HEK293T (cell line): Measurements from ENCODE around the gene SEMA7A.

Experiments
- CTCF ChIA-PET: fragments of 350-600 bp; formaldehyde crosslinking; extraction: SDS; loops from one replicate; lab custom pipeline; 2021; ENCODE audit warnings: antibody characterized with exemption, inconsistent platforms; lab: Yijun Ruan, JAX
- POLR2A ChIA-PET: fragments of 350-600 bp; formaldehyde crosslinking; extraction: SDS; loops from one replicate; lab custom pipeline; 2020; ENCODE audit warnings: antibody characterized with exemption, inconsistent platforms; lab: Yijun Ruan, JAX
- DNase-seq: peaks from one replicate; pipeline ENCODE4 v3.0.0; 2012; ENCODE audit warnings: mixed read lengths; ENCODE audit errors: extremely low spot score
- ARNT ChIP-seq: fragments of 450-650 bp; IDR thresholded peaks from 2 replicates; pipeline ENCODE4 v1.6.1; 2017; ENCODE audit warnings: mild to moderate bottlenecking
- BHLHE40 ChIP-seq: fragments of 450-650 bp; IDR thresholded peaks from 2 replicates; pipeline ENCODE4 v1.6.1; 2016; ENCODE audit warnings: mild to moderate bottlenecking, moderate library complexity, borderline replicate concordance
- CTBP1 ChIP-seq: fragments of 450-650 bp; IDR thresholded peaks from 2 replicates; pipeline ENCODE4 v1.6.1; 2016; ENCODE audit warnings: borderline replicate concordance
- ELF4 ChIP-seq: fragments of 450-650 bp; IDR thresholded peaks from 2 replicates; pipeline ENCODE4 v1.6.1; 2017; ENCODE audit warnings: antibody characterized with exemption
- FOXA1 ChIP-seq: fragments of 450-650 bp; IDR thresholded peaks from 2 replicates; pipeline ENCODE4 v1.6.1; 2016; ENCODE audit warnings: mild to moderate bottlenecking
- FOXK2 ChIP-seq: fragments of 450-650 bp; IDR thresholded peaks from 2 replicates; pipeline ENCODE4 v1.6.1; 2016; ENCODE audit warnings: mild to moderate bottlenecking
- FOXM1 ChIP-seq: fragments of 450-650 bp; IDR thresholded peaks from 2 replicates; pipeline ENCODE4 v1.6.1; 2017; ENCODE audit warnings: mild to moderate bottlenecking, borderline replicate concordance
- HDGF ChIP-seq: fragments of 450-650 bp; IDR thresholded peaks from 2 replicates; pipeline ENCODE4 v1.6.1; 2017; ENCODE audit warnings: antibody characterized with exemption, borderline replicate concordance
- L3MBTL2 ChIP-seq: fragments of 450-650 bp; conservative IDR thresholded peaks from 2 replicates; pipeline ENCODE4 v1.6.1; 2016; ENCODE audit warnings: mild to moderate bottlenecking
- LEF1 ChIP-seq: fragments of 450-650 bp; IDR thresholded peaks from 2 replicates; pipeline ENCODE4 v1.6.1; 2017; ENCODE audit warnings: mild to moderate bottlenecking, borderline replicate concordance
- NFRKB ChIP-seq: fragments of 450-650 bp; IDR thresholded peaks from 2 replicates; pipeline ENCODE4 v1.6.1; 2016; ENCODE audit warnings: mild to moderate bottlenecking, moderate library complexity
- SP1 ChIP-seq: fragments of 450-650 bp; IDR thresholded peaks from 2 replicates; pipeline ENCODE4 v1.6.1; 2017
- SUZ12 ChIP-seq: fragments of 450-650 bp; IDR thresholded peaks from 2 replicates; pipeline ENCODE4 v1.6.1; 2016; ENCODE audit warnings: mild to moderate bottlenecking
- TARDBP ChIP-seq: fragments of 450-650 bp; IDR thresholded peaks from 2 replicates; pipeline ENCODE4 v1.6.1; 2016
- ZNF384 ChIP-seq: fragments of 450-650 bp; IDR thresholded peaks from 2 replicates; pipeline ENCODE4 v1.6.1; 2016
- TF ChIP-seq, protein P1 (sequence below): fragments of 450-650 bp; IDR thresholded peaks from 2 replicates; pipeline ENCODE4 v1.6.1; 2016

Gene SEMA7A

GRCh38 chr15:74426404-74427281, 7.1 kb downstream of the SEMA7A start:
- DNase-seq = no peak
- ChIA-PET CTCF (no interaction called here), POLR2A (interaction anchor here (1.3 kb wide), 1 partner anchor 17 kb away, joined by 3 read pairs; no protein-coding TSS in a partner anchor)
- no peak for TF ChIP-seq FOXA1
- no peak for TF ChIP-seq BHLHE40
- no peak for TF ChIP-seq NFRKB
- TF ChIP-seq ZNF384 = no peak
- TF ChIP-seq LEF1 = no peak
- TF ChIP-seq FOXK2 = no peak
- no peak for TF ChIP-seq CTBP1
- no peak for TF ChIP-seq ELF4
- TF ChIP-seq SUZ12 = no peak
- no peak for TF ChIP-seq L3MBTL2
- no peak for TF ChIP-seq FOXM1
- TF ChIP-seq TARDBP = no peak
- TF ChIP-seq HDGF = no peak
- no peak for TF ChIP-seq ARNT
- TF ChIP-seq, protein P1, sequence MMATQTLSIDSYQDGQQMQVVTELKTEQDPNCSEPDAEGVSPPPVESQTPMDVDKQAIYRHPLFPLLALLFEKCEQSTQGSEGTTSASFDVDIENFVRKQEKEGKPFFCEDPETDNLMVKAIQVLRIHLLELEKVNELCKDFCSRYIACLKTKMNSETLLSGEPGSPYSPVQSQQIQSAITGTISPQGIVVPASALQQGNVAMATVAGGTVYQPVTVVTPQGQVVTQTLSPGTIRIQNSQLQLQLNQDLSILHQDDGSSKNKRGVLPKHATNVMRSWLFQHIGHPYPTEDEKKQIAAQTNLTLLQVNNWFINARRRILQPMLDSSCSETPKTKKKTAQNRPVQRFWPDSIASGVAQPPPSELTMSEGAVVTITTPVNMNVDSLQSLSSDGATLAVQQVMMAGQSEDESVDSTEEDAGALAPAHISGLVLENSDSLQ = no peak
- TF ChIP-seq SP1 = no peak

DNA sequence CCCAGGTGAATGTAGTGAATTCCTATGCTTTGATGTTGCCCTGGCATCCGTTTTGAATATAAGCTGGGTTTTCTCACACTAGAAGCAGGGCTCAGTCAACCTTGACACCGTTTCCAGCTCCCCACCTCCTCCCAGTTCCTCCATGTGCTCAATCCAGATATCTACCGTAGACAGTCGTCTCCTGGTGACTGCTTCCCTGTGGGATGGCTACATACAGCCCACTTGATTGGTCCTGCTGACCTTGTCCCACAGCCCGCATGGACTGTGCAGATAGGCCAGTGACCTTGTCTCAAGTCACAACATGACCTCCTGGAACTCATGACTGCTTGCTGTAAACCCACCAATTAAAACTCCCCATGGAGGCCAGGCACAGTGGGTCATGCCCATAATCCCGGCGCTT, 8.1 kb downstream of the SEMA7A start:
- TF ChIP-seq HDGF (no peak), SP1 (no peak)
- ChIA-PET POLR2A (no interaction called here), CTCF (interaction anchor here (0.6 kb wide), 1 partner anchor 56 kb away, joined by 4 read pairs; no protein-coding TSS in a partner anchor)
- no peak for DNase-seq

DNA sequence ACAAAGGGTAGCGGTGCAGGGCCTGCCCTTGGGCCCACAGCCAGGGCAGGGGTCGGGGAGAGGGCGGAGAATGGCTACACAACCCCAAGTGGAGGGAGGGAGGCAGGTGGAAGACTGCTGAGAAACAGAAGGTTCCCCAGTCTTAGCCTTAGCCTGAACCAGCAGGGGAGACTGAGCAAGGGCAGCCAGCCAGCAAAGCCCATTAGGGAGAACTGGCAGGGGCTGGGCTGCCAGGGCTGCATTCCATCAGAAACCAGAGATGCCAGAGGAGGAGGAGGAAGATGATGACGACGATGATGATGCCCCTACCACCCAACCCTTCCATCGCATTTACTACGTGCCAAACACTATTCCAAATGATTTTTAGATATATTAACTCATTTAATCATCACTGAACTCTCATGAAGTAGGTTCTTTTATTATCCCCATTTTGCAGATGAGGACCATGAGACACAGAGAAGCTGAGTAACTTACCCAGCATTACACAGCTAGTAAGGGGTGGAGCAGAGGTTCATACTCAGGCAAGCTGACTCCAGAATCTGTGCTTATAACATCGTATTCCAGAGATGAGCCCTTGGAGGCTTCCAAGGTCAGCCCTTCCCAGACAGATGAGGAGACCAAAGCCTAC, 8.7 kb downstream of the SEMA7A start:
- TF ChIP-seq ELF4 (no peak), BHLHE40 (no peak), LEF1 (no peak)
- TF ChIP-seq, protein P1 = no peak
- ChIA-PET CTCF (no interaction called here), POLR2A (no interaction called here)
- no peak for DNase-seq

GRCh38 chr15:74423431-74424257, 10.1 kb downstream of the SEMA7A start:
- no peak for TF ChIP-seq ELF4
- TF ChIP-seq, protein P1 = no peak
- ChIA-PET CTCF (interaction anchor here (1.5 kb wide), 1 partner anchor 66 kb away, joined by 4 read pairs; no protein-coding TSS in a partner anchor), POLR2A (no interaction called here)
- no peak for DNase-seq

DNA sequence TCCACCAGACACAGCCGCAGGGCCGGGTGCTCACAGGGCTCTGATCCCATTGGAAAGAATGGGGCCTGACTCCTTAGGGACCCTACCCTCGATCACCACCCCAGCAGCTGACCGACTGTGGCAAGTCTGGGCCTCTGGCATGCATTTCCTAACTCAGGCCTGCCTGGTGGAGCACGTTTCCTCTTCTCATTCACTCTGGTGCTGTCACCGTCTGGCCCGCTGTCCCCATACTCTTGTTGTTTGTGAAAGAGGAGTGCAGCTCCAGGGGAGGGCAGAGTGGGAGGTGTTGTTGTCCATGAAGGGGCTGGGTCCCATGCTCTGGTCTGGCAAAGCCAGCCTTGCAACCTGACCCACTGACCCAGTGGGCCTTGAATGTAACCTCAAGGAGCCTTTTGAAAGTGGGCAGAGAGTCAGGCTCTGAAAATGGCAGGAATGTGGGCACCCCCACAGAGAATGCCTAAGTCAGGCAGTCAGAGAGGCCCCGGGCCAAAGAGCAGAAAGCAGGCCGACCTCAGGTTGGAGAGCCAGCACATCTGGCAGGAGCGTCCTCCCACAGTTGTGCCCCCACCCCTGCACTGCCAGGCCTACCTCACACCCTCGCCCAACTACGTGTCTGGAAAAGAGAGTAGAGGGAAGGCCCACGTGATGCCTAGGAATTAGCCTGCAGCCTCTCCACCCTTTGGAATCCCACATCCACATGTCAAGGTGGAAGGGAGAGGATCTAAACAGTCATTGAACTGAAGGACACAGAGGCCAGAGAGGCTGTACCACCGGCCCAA, 10.9 kb downstream of the SEMA7A start:
- TF ChIP-seq SP1 = no peak
- no peak for TF ChIP-seq ELF4
- TF ChIP-seq BHLHE40 = no peak
- TF ChIP-seq SUZ12 = no peak
- no peak for TF ChIP-seq TARDBP
- TF ChIP-seq HDGF = no peak
- TF ChIP-seq ARNT = no peak
- no peak for TF ChIP-seq LEF1
- no peak for TF ChIP-seq CTBP1

GRCh38 chr15:74422265-74422651, 11.5 kb downstream of the SEMA7A start:
- DNase-seq = no peak
- TF ChIP-seq LEF1 (no peak), ZNF384 (no peak), BHLHE40 (no peak), CTBP1 (no peak), HDGF (no peak), NFRKB (no peak), FOXA1 (no peak), L3MBTL2 (no peak)
- TF ChIP-seq, protein P1 = no peak
- ChIA-PET CTCF (no interaction called here), POLR2A (no interaction called here)

More for the DNA sequence above, 10.9 kb downstream of the SEMA7A start:
- CTCF ChIA-PET = interaction anchor here (1.5 kb wide), 1 partner anchor 67 kb away, joined by 4 read pairs; no protein-coding TSS in a partner anchor
- DNase-seq = no peak
- POLR2A ChIA-PET = no interaction called here
